HCT116 (cell line): ENCODE data around the gene ATXN7L3B. TPM values are rescaled to one million over a fixed set of nuclear protein-coding genes. Genes with fewer than 3 reads are reported as not detected.

Source experiments
- ATAC-seq: fragments of 200-7000 bp; cut with Tn5 transposase; 2 replicates; pipeline ENCODE4 v1.9.1; 2020; ENCODE audit warnings: mild to moderate bottlenecking, moderate library complexity
- BruUV-seq: library from RNA; stranded (reverse); fragments of 400-500 nt; replicated peaks from 2 replicates; lab custom pipeline; 2021; lab: Mats Ljungman, UMichigan
- CTCF ChIA-PET: fragments of 300-600 bp; sonication (Branson Sonifier 250); formaldehyde crosslinking; loops from one replicate; lab custom pipeline; 2021; ENCODE audit warnings: antibody characterized with exemption; lab: Charles Lee
- POLR2A ChIA-PET: fragments of 300-600, 350-600 bp; sonication (Branson Sonifier 250); formaldehyde crosslinking; loops from one replicate; lab custom pipeline; 2021; ENCODE audit warnings: antibody characterized with exemption; lab: Charles Lee
- RAD21 ChIA-PET, 2 experiments: fragments of 300-600 bp; sonication (Branson Sonifier 250); formaldehyde crosslinking; loops; one replicate each; lab custom pipeline; 2023; ENCODE audit warnings: low total read pairs in 2 of 2; ENCODE audit not compliant: uncharacterized antibody in 2 of 2, unreplicated experiment in 2 of 2, low non-redundant PET in 1 of 2; lab: Charles Lee
- DNase-seq: peaks from one replicate; pipeline ENCODE4 v3.0.0-alpha.2; 2010; ENCODE audit warnings: low read depth, low spot score
- H2AFZ ChIP-seq: fragments of 200-600 bp; shearing (Covaris generic), sonication (generic); 2 replicates; pipeline ENCODE4 v1.6.1; 2017; ENCODE audit warnings: low read depth, mixed run types, mixed read lengths, antibody characterized with exemption, low read length; ENCODE audit not compliant: poor library complexity, severe bottlenecking
- H3K27ac ChIP-seq: 2 replicates; pipeline ENCODE4 v1.5.1; 2012; ENCODE audit warnings: low read depth, low read length
- H3K27me3 ChIP-seq: fragments of 200-600 bp; sonication (generic); 2 replicates; pipeline ENCODE4 v1.6.1; 2016; ENCODE audit warnings: mixed run types, low read length, mixed read lengths; ENCODE audit not compliant: insufficient read depth
- H3K36me3 ChIP-seq, 2 experiments: fragments of 200-500 bp in 1 of 2; fragments of 200-600 bp in 1 of 2; sonication (Bioruptor generic) in 1 of 2; sonication (generic) in 1 of 2; 2 replicates each; pipeline versions ENCODE4 v1.5.1 to v1.6.1; 2014 to 2016; ENCODE audit warnings: low read length in 2 of 2, inconsistent platforms in 1 of 2, mixed read lengths in 1 of 2, mixed run types in 1 of 2; ENCODE audit not compliant: insufficient read depth in 2 of 2, control insufficient read depth in 1 of 2
- H3K4me1 ChIP-seq, 2 experiments: fragments of 200-600 bp in 1 of 2; sonication (generic) in 1 of 2; 2 replicates each; pipeline versions ENCODE4 v1.5.1 to v1.6.1; 2012 to 2017; ENCODE audit warnings: low read length in 2 of 2, inconsistent platforms in 1 of 2, mild to moderate bottlenecking in 1 of 2, mixed read lengths in 1 of 2, mixed run types in 1 of 2, moderate library complexity in 1 of 2; ENCODE audit not compliant: insufficient read depth in 2 of 2, control insufficient read depth in 1 of 2
- H3K4me2 ChIP-seq: fragments of 200-600 bp; sonication (generic); 2 replicates; pipeline ENCODE4 v1.6.1; 2017; ENCODE audit warnings: mixed run types, low read length, mixed read lengths
- H3K4me3 ChIP-seq, 2 experiments: fragments of 200-600 bp in 1 of 2; sonication (generic) in 1 of 2; replicated peaks in 1 of 2; 2 replicates each; pipeline ENCODE4 v1.5.1; 2011 to 2016; ENCODE audit warnings: low read length in 2 of 2, control low read depth in 1 of 2, low read depth in 1 of 2, mild to moderate bottlenecking in 1 of 2, mixed read lengths in 1 of 2, mixed run types in 1 of 2
- H3K79me2 ChIP-seq: fragments of 200-600 bp; sonication (generic); 2 replicates; pipeline ENCODE4 v1.6.1; 2017; ENCODE audit warnings: mild to moderate bottlenecking, mixed run types, low read length, moderate library complexity, mixed read lengths; ENCODE audit not compliant: insufficient read depth
- H3K9ac ChIP-seq: fragments of 200-600 bp; sonication (generic); 2 replicates; pipeline ENCODE4 v1.6.1; 2016; ENCODE audit warnings: low read length, mixed read lengths
- H3K9me2 ChIP-seq: fragments of 200-600 bp; sonication (generic), shearing (Covaris generic); 2 replicates; pipeline ENCODE4 v1.6.1; 2017; ENCODE audit warnings: mixed run types, mild to moderate bottlenecking, moderate library complexity; ENCODE audit not compliant: insufficient read depth
- H3K9me3 ChIP-seq, 2 experiments: fragments of 200-500 bp in 1 of 2; fragments of 200-600 bp in 1 of 2; sonication (Bioruptor generic) in 1 of 2; sonication (generic) in 1 of 2; 2 replicates each; pipeline ENCODE4 v1.6.1; 2014 to 2017; ENCODE audit warnings: low read length in 2 of 2, mixed read lengths in 2 of 2, inconsistent platforms in 1 of 2, low read depth in 1 of 2, mild to moderate bottlenecking in 1 of 2, mixed run types in 1 of 2, moderate library complexity in 1 of 2; ENCODE audit not compliant: control insufficient read depth in 1 of 2, insufficient read depth in 1 of 2
- H4K20me1 ChIP-seq: fragments of 200-600 bp; sonication (generic), shearing (Covaris generic); 2 replicates; pipeline ENCODE4 v1.6.1; 2017; ENCODE audit warnings: mixed run types, mild to moderate bottlenecking, moderate library complexity; ENCODE audit not compliant: insufficient read depth
- CBX3 ChIP-seq: IDR thresholded peaks from 2 replicates; pipeline ENCODE4 v1.6.1; 2012; ENCODE audit warnings: low read depth
- ELF1 ChIP-seq: IDR thresholded peaks from 2 replicates; pipeline ENCODE4 v1.6.1; 2012; ENCODE audit warnings: low read depth, borderline replicate concordance
- EZH2 ChIP-seq: fragments of 200-600 bp; sonication (generic); IDR thresholded peaks from 2 replicates; pipeline ENCODE4 v1.6.1; 2017; ENCODE audit warnings: antibody characterized with exemption, mixed run types
- EZH2phosphoT487 ChIP-seq: fragments of 200-600 bp; IDR thresholded peaks from 2 replicates; pipeline ENCODE4 v1.6.1; 2018; ENCODE audit warnings: antibody characterized with exemption, borderline replicate concordance
- POLR2A ChIP-seq: IDR thresholded peaks from 2 replicates; pipeline ENCODE4 v1.7.0; 2011; ENCODE audit warnings: borderline replicate concordance; ENCODE audit not compliant: insufficient read depth, insufficient read length; ENCODE audit errors: extremely low read depth
- POLR2AphosphoS5 ChIP-seq: IDR thresholded peaks from 2 replicates; pipeline ENCODE4 v1.6.1; 2011; ENCODE audit warnings: mild to moderate bottlenecking, low read depth, low read length, moderate library complexity
- SIN3A ChIP-seq: IDR thresholded peaks from 2 replicates; pipeline ENCODE4 v1.6.1; 2012; ENCODE audit warnings: low read depth
- SP1 ChIP-seq: IDR thresholded peaks from 2 replicates; pipeline ENCODE4 v1.6.1; 2012; ENCODE audit warnings: low read depth
- TCF7L2 ChIP-seq: IDR thresholded peaks from 2 replicates; pipeline ENCODE4 v1.7.0; 2011; ENCODE audit warnings: borderline replicate concordance, inconsistent platforms; ENCODE audit not compliant: insufficient read depth, insufficient read length; ENCODE audit errors: extremely low read depth
- YY1 ChIP-seq: IDR thresholded peaks from 2 replicates; pipeline ENCODE4 v1.6.1; 2011; ENCODE audit warnings: low read length, low read depth, moderate library complexity, mild to moderate bottlenecking; ENCODE audit not compliant: insufficient replicate concordance; ENCODE audit errors: extremely low read depth
- ZFX ChIP-seq: fragments of 450-650 bp; IDR thresholded peaks from 2 replicates; pipeline ENCODE4 v1.6.1; 2017
- ZNF274 ChIP-seq: fragments of 200-500 bp; sonication (Bioruptor generic); IDR thresholded peaks from 2 replicates; pipeline ENCODE4 v1.6.1; 2014; ENCODE audit warnings: mild to moderate bottlenecking, low read depth, low read length, inconsistent platforms
- intact Hi-C: fragments of 100-400 bp; cut with micrococcal nuclease; formaldehyde crosslinking; loops from 2 replicates; pipeline ENCODE4 v1.10.0; 2022
- total RNA-seq: library from RNA; stranded (reverse); gene quantifications from one replicate; pipeline ENCODE4 v1.2.1, GENCODE V29; 2021; ENCODE audit not compliant: unreplicated experiment
- TF ChIP-seq, protein P1 (sequence below): IDR thresholded peaks from 2 replicates; pipeline ENCODE4 v1.6.1; 2012
- TF ChIP-seq, protein P2 (sequence below): IDR thresholded peaks from 2 replicates; pipeline ENCODE4 v1.6.1; 2011; ENCODE audit warnings: mild to moderate bottlenecking, low read length, moderate library complexity; ENCODE audit not compliant: insufficient replicate concordance; ENCODE audit errors: extremely low read depth
- TF ChIP-seq, protein P3 (sequence below), 3 experiments: fragments of 200-600 bp in 1 of 3; sonication (generic) in 1 of 3; IDR thresholded peaks in 2 of 3; conservative IDR thresholded peaks in 1 of 3; 2 replicates each; pipeline ENCODE4 v1.5.1; 2012 to 2017; ENCODE audit warnings: low read depth in 2 of 3, low read length in 2 of 3, antibody characterized with exemption in 1 of 3, borderline replicate concordance in 1 of 3, control low read depth in 1 of 3, mild to moderate bottlenecking in 1 of 3, mixed read lengths in 1 of 3, mixed run types in 1 of 3, moderate library complexity in 1 of 3; ENCODE audit not compliant: insufficient read depth in 1 of 3
- TF ChIP-seq, protein P4 (sequence below): IDR thresholded peaks from 2 replicates; pipeline ENCODE4 v1.6.1; 2012

Gene ATXN7L3B
- total RNA-seq, 1 experiment from 2014 or later = 28.1 TPM

DNA sequence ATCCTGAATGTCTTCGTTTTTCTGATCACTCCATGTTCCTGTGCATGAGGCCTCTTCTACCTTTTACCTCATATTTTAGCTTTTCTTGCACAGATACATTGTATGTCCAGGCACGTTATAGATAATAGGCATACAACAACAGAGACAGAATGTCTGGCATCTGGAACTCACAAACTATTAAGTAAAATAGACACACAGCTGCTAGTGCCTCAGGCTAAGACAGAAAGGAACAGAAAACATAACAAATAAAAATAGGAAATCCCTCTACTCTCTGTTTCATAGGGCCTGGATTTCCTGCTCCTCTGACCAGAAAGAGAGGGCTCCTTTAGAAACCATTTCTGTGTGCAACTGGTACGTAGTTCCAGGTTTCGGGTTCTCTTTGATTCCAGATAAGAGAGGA is 48.6 kb downstream of the ATXN7L3B start:
- ChIA-PET CTCF (no interaction called here), POLR2A (no interaction called here)
- no TSS peak for BruUV-seq
- H3K27ac ChIP-seq = no peak overlapping the region
- H4K20me1 ChIP-seq = no peaks in the 10 kb centered on the region
- H3K9me2 ChIP-seq = no peaks in the 10 kb centered on the region
- H3K9ac ChIP-seq = no peak overlapping the region
- H3K27me3 ChIP-seq = no peaks in the 10 kb centered on the region
- H3K36me3 ChIP-seq = no peaks in the 10 kb centered on the region
- 0 out of 4 replicates have a peak, but pooled peaks cover 0 to 2% of the 10 kb centered on the region in 2 experiments for H3K4me1 ChIP-seq
- H2AFZ ChIP-seq = no peak overlapping the region
- no peak for ATAC-seq
- DNase-seq = no peak
- no peak overlapping the region for H3K4me2 ChIP-seq
- no peak overlapping the region for H3K4me3 ChIP-seq
- no peaks in the 10 kb centered on the region for H3K79me2 ChIP-seq
- TF ChIP-seq, protein P1, sequence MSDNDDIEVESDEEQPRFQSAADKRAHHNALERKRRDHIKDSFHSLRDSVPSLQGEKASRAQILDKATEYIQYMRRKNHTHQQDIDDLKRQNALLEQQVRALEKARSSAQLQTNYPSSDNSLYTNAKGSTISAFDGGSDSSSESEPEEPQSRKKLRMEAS = no peak
- TF ChIP-seq POLR2AphosphoS5 (no peak), CBX3 (no peak), EZH2phosphoT487 (no peak), ZNF274 (no peak), SIN3A (no peak), ELF1 (no peak), POLR2A (no peak), TCF7L2 (no peak), SP1 (no peak), YY1 (no peak), EZH2 (no peak), ZFX (no peak)
- TF ChIP-seq, protein P2, sequence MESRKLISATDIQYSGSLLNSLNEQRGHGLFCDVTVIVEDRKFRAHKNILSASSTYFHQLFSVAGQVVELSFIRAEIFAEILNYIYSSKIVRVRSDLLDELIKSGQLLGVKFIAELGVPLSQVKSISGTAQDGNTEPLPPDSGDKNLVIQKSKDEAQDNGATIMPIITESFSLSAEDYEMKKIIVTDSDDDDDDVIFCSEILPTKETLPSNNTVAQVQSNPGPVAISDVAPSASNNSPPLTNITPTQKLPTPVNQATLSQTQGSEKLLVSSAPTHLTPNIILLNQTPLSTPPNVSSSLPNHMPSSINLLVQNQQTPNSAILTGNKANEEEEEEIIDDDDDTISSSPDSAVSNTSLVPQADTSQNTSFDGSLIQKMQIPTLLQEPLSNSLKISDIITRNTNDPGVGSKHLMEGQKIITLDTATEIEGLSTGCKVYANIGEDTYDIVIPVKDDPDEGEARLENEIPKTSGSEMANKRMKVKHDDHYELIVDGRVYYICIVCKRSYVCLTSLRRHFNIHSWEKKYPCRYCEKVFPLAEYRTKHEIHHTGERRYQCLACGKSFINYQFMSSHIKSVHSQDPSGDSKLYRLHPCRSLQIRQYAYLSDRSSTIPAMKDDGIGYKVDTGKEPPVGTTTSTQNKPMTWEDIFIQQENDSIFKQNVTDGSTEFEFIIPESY = no peak
- TF ChIP-seq, protein P3, sequence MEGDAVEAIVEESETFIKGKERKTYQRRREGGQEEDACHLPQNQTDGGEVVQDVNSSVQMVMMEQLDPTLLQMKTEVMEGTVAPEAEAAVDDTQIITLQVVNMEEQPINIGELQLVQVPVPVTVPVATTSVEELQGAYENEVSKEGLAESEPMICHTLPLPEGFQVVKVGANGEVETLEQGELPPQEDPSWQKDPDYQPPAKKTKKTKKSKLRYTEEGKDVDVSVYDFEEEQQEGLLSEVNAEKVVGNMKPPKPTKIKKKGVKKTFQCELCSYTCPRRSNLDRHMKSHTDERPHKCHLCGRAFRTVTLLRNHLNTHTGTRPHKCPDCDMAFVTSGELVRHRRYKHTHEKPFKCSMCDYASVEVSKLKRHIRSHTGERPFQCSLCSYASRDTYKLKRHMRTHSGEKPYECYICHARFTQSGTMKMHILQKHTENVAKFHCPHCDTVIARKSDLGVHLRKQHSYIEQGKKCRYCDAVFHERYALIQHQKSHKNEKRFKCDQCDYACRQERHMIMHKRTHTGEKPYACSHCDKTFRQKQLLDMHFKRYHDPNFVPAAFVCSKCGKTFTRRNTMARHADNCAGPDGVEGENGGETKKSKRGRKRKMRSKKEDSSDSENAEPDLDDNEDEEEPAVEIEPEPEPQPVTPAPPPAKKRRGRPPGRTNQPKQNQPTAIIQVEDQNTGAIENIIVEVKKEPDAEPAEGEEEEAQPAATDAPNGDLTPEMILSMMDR (IDR thresholded peaks at IDR 0.05 in 2 of 3, conservative IDR thresholded peaks at IDR 0.05 in 1 of 3; ENCODE audit: borderline replicate concordance in 1 of 3, insufficient read depth in 1 of 3, low read depth in 2 of 3, low read length in 2 of 3) = no peak
- TF ChIP-seq, protein P4, sequence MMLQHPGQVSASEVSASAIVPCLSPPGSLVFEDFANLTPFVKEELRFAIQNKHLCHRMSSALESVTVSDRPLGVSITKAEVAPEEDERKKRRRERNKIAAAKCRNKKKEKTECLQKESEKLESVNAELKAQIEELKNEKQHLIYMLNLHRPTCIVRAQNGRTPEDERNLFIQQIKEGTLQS = no peak
- TF ChIP-seq, all 23 proteins: peak for 0
- RAD21 ChIA-PET = no interaction called here
- intact Hi-C loops = no loop called here
- H3K9me3 ChIP-seq = no peaks in the 10 kb centered on the region
